GM21423 (cell line): ENCODE results near the gene OR52I2.
A peak's percentile ranks its signal among the peaks of the same experiment; 100 is the strongest.

ENCODE experiments used
- ATAC-seq: cut with Tn5 transposase; IDR thresholded peaks from one replicate; pipeline ENCODE4 v1.9.1; 2021; ENCODE audit warnings: mild to moderate bottlenecking, moderate library complexity; ENCODE audit not compliant: unreplicated experiment

Gene OR52I2

GRCh38 chr11:4607781-4608666, 26.5 kb downstream of the OR52I2 start, which contains the start of gene TRIM68:
Gene TRIM68 (minus strand): TSS chr11:4608231. CDS start chr11:4605504, 2,727 bp downstream.
- ATAC-seq = peak; percentile 99

GRCh38 chr11:4610258-4610935, 28.9 kb downstream of the OR52I2 start:
- no peak for ATAC-seq

DNA sequence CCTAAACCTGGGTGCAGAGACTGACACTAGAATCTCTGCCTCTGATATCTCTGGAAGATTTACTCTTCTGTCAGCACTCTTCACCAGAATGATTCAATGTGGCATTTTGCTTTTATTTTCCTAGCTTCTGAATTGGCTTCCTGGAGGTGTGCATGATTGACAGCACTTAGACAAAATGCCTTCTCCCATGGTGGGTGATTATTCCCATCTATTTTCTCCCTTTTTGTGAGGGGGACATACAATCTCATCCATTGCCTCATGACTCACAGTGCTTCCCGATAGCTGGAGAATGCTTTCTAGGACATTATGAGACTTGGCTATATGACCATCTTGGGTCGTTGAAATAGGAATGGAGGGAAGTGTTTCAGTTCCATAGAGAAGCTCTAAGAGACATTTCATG, 30.4 kb downstream of the OR52I2 start:
- ATAC-seq = no peak

- ATAC-seq = no peak
Observed at GRCh38 chr11:4615856-4616444, 34.4 kb downstream of the OR52I2 start.

GRCh38 chr11:4619514-4619913, 38.0 kb downstream of the OR52I2 start:
- ATAC-seq = no peak

DNA sequence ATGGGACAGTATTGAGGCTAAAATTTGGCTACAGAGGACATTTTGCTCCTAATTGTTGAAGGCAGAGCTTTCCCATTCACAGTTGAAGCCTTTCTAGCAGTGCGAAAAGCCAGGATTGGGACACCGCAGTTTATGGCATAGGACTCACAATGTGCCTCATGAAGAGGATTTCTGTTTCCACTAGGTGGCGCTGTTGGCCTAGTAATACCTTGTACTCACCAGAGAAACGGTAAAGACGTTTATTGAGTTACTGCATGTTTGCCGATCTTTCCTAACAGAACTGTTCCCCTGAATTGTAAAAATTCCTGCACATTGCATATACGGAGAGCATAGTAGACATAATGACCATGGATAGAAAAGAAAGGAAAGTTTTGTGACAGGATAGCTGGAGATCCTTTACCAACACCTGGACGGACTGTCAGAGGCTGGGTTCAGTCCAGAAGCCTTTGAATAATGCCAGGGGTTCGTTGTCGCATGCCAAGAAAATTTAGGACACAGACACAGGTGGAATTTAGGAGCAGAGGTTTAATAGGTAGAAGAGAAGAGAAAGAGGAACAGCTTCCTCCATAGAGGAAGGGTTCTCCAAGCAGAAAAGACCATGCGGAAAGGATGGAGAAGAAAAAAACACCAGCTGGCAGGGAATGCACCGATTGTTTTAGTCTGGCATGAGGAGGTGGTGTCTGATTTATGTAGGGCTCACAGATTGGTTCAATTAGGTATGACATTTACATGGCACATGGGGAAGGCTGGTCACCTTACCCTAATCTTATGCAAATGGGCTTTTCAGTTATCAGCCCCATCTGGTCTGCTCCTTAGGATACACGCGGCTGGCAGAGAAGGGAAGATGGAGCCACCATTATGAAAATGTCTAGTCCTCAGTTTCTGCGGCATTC, 44.9 kb downstream of the OR52I2 start:
- no peak for ATAC-seq

DNA sequence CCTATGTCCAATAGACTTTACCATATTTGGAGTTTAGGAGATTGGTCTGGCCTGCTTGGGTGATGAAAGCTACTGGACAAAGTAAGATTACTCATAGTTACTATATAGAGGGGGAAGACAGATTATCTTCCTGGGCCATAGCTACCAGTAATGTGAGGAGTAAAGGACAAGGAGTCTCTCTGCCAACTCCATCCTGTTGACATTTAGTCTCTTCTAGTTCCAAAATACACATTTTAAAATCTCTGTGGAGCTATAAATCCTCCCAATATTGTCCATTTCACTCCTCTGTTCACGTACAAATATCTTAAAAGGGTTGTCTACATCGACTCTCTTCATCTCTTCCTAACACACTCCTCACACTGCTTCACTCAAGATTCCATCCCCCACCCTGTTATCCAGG, 54.6 kb downstream of the OR52I2 start:
- no peak for ATAC-seq

- ATAC-seq = peak; percentile 92
Observed at GRCh38 chr11:4636962-4637661, 55.6 kb downstream of the OR52I2 start, which contains the start of gene OR51D1. Gene OR51D1 (plus strand): TSS chr11:4637477. CDS start chr11:4639791, 2,314 bp downstream.

- no peak for ATAC-seq
Observed at GRCh38 chr11:4637662-4638047, 56.1 kb downstream of the OR52I2 start.

GRCh38 chr11:4639931-4640330, 58.4 kb downstream of the OR52I2 start:
- no peak for ATAC-seq

DNA sequence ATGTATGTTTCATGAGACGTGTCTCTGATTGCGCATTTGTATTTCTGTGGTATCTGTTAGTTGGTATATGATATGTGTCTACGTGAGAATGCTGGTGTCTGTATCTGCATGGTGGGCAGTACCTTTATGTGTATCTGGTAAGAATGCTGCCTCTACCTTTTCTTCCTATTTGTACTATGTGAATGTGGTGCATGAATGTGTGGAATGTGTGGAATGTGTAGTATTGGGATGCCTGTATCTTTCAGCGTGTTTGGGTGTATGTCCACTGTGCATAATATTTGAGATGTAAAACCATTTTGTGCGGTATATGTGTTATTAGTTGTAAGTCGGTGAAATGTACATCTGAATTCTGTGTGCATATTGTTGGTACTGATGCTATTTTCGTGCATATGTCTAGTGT, 60.0 kb downstream of the OR52I2 start:
- ATAC-seq = no peak

- no peak for ATAC-seq
Observed at GRCh38 chr11:4642043-4642442, 60.5 kb downstream of the OR52I2 start.
